ENCODE results near the gene GPR17.

The GPR17 gene

GRCh38 chr2:127615511-127616166 is 30.3 kb upstream of the GPR17 start:
- no peak for DNase-seq

- DNase-seq, result no peak
Observed at GRCh38 chr2:127618551-127619202, 27.3 kb upstream of the GPR17 start.

GRCh38 chr2:127619203-127619590 is 26.8 kb upstream of the GPR17 start:
- DNase-seq, result no peak

GRCh38 chr2:127619877-127620705 is 25.9 kb upstream of the GPR17 start:
- no peak for DNase-seq

GRCh38 chr2:127620866-127621265 is 25.1 kb upstream of the GPR17 start:
- no peak for DNase-seq

GRCh38 chr2:127621981-127622431 is 23.9 kb upstream of the GPR17 start:
- no peak for DNase-seq

- no peak for DNase-seq
Observed at GRCh38 chr2:127622561-127623387, 23.2 kb upstream of the GPR17 start.

GRCh38 chr2:127623388-127624319 is 22.3 kb upstream of the GPR17 start:
- DNase-seq, result peak; percentile 48

GRCh38 chr2:127624320-127624755 is 21.6 kb upstream of the GPR17 start:
- DNase-seq, result no peak

- DNase-seq, result no peak
Observed at GRCh38 chr2:127624756-127625571, 21.0 kb upstream of the GPR17 start.

GRCh38 chr2:127625572-127625951 is 20.4 kb upstream of the GPR17 start:
- DNase-seq, result no peak

- DNase-seq, result no peak
Observed at GRCh38 chr2:127626175-127626574, 19.8 kb upstream of the GPR17 start.

- no peak for DNase-seq
Observed at GRCh38 chr2:127626917-127627739, 18.8 kb upstream of the GPR17 start.

GRCh38 chr2:127627740-127628571 is 18.0 kb upstream of the GPR17 start:
- DNase-seq, result no peak

- DNase-seq, result no peak
Observed at GRCh38 chr2:127628767-127629614, 17.0 kb upstream of the GPR17 start.

- DNase-seq, result no peak
Observed at GRCh38 chr2:127629637-127630036, 16.3 kb upstream of the GPR17 start.

GRCh38 chr2:127630096-127630863 is 15.7 kb upstream of the GPR17 start:
- DNase-seq, result no peak

All from SHP77 treated with DMSO at 0.1 percent for 48 hours (cell line).